HG02588 (cell line): ENCODE measurements around the gene FJX1.

Experiments
- ATAC-seq: cut with Tn5 transposase; IDR thresholded peaks from one replicate; pipeline ENCODE4 v1.9.1; 2021; ENCODE audit warnings: mild to moderate bottlenecking, moderate library complexity; ENCODE audit not compliant: unreplicated experiment

The FJX1 gene

DNA sequence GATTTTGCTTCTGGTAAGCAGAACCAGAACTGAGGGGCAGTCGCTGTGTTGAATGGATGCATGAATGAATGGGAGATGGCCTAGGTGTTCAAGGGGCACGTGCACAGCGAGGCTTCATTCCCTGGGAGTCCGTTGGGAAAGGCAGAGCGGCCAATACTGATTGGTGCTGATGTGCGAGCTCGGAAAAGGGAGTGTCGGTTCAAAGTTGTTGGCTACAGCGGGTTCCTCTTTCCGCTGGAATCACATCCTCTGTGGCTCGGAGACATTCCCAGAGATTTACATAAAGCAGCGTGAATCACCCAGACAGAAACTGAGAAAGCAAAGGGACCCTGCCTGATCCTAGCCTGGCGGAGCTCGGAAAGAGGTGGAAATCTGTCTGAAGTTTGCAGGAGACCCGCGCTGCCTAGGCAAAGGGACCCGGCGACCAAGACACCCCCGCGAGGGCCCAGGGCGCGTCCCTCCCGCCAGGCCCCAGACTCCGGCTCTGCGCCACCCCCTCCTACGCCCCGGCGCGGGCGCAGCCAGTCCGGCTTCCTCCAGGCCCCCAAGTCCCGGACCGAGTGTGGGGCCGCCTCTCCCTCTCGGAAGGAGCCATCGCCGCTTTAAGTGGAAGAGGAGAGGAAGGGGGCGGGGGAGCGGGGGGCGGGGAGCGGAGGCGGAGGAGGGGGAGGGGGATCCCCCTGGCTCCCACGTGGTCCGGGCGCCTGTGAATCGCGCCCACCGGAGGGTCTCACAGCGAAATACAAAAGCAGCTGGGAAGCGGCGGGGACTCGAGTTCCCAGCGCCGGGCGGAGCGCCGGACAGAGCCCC, at the start of gene FJX1:
FJX1 (plus strand) TSS at position 774 of the 810 bp plus-strand sequence. CDS start 177 bp downstream, outside the sequence.
- ATAC-seq = peak; percentile 29

- no peak for ATAC-seq
These were observed 46.6 kb upstream of the FJX1 start for GRCh38 chr11:35571696-35572095.

DNA sequence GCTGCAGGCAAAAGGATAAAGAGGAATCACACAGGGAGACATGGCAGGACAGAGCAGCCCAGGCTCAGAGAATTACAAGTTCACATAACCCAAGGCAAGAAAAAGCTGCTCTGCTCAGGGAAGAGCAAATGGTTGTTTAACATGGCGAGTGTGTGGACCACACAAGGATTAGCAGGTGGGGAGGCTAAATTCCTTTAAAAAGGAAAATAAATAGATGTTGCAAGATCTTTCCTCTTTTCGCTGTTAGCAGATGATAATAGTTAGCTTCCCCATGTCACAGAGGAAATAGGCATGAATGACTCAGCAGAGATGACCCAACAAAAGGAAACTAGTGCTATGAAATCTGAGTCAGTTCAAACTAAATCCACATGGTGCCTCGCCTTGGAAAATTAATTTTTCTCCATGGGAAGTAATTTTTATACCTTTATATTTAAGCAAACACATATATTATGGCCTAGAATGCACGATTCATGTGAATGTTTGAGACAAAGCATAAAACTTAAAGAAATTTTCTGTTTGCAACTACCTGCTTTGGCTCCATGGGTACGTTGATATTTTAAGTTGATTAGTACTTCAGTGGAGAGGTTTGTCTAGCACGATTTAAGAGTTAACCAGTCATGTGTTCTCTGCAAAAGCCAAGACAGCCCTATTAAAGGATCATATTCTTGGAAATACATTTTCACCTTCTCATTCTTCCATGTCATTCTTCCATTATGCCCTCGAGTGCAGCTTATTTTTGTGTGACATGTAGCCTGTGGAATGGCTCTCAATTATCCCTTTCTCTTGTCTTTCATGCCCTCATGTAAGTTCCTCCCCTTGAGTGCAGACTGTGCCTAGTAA, 38.5 kb upstream of the FJX1 start:
- no peak for ATAC-seq

DNA sequence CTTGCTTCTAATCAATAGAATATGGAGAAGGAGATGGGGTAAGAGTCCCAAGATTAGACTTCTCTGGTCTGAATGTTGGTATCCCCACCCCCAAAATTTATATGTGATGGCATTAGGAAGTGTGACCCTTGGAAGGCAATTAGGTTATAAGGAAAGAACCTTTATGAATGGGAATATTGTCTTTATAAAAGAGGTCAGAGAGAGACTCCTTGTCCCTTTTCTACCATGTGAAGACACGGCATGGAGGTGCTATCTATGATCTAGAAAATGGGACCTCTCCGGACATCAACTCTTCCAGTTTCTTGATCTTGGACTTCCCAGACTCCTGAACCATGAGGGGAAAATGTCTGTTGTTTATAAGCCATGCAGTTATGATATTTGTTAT, 37.9 kb upstream of the FJX1 start:
- no peak for ATAC-seq

- no peak for ATAC-seq
These were observed 36.2 kb upstream of the FJX1 start for GRCh38 chr11:35582033-35582432.

DNA sequence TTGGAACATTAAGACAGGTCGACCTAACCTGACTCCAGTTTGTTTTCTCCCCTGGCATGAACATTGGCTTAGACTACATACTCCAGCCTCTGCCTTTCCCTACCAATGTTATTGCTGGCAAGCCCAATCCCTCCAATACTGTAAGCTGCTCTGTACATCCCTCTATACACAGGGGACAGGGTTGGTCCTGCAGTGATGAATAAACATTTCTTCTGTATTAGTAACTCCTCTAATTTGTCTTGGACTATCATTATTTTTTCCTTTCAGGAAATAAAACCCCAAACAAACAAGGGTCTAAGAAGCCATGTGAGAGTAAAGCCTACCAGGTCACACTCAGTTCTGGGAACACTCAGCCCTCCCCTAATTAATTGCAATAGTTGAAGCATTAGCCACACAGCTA, 35.1 kb upstream of the FJX1 start:
- ATAC-seq = no peak

- no peak for ATAC-seq
These were observed 34.4 kb upstream of the FJX1 start for GRCh38 chr11:35583843-35584242.

DNA sequence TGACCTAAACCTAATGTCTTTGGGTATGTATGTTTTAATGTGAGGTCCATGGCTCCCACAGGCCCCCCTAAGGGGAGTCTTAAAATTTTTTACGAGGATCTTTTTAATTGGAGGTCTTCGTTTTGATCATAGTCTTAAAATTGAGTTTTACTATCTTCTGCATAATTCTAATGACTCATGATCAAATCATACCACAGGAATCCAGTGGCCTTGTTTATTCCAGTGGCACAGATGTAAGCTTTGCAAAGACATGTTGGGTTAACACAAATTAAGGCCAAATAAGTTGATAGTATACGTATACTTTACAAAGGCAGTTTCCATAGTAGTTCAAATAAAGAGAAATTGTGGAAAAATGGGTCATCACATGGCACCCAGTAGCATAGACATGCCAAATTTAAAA, 33.9 kb upstream of the FJX1 start:
- no peak for ATAC-seq

- ATAC-seq = no peak
These were observed 32.8 kb upstream of the FJX1 start for GRCh38 chr11:35585416-35585815.

GRCh38 chr11:35586222-35586621, 32.0 kb upstream of the FJX1 start:
- ATAC-seq = no peak

DNA sequence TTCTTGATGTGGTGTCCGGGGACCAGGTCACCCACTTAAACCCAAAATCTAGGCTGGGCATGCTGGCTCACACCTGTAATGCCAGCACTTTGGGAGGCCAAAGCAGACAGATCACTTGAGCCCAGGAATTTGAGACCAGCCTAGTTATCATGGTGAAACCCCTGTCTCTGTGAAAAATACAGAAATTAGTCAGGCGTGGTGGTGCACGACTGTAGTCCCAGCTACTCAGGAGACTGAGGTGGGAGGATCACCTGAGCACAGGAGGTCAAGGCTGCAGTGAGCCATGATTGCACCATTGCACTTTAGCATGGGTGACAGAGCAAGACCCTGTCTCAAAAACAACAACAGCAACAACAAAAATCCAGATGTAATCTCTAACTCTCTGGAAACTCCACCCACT, 30.3 kb upstream of the FJX1 start:
- ATAC-seq = no peak

DNA sequence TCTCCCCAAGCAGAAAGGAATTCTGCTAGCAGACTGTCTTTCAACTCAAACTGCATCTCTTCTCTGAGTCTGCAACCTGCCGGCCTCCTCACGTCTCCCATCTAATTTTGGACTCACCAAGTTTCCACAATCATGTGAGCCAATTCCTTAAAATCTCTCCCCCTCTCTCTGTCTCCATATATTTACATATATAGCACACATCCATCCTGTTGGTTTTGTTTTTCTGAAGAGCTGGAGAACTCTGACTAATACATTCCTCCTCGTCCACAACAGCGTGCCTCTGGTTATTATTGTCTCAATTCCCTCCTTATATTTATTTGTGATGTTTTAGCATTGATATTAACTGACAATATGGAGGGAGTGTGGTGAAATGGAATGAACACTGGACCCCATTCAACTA, 29.6 kb upstream of the FJX1 start:
- ATAC-seq = no peak

GRCh38 chr11:35589281-35589680, 29.0 kb upstream of the FJX1 start:
- no peak for ATAC-seq

DNA sequence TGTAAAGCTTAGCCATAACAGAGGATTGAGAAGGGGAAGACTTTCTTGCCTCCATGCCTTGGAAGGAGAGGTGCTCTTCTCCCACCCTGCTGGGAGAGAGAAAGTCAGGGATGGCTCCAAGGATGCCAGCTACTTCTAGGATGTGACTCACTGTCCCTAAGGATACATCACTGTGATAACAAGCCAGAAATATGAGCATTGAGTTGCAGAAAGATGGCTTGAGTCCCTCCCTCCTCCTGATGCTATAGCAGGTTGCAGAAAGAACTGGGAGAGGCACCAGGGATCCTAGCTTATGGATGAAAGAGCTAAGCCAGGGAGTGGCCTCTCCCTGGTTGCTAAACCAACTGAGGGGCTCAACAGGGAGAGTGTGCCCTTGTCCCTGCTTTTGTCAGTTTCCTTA, 27.8 kb upstream of the FJX1 start:
- ATAC-seq = no peak

DNA sequence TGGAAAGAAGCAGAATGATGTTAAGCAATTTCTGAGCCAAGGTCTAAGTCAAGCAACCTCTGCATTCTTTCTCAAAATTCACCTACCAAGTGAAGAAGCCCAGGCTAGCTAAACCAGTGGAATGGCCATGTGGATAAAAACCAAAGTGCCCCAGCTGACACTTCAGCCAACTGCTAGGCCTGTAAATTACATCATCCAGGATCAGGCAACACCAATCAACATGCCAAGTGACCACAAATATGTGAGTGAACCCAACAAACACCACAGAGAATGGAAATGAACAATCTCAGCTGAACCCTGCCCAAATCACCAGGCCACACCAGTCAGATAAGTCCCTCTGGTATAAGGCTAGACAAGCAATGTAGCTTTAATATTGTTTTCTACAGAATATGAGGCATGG, 25.1 kb upstream of the FJX1 start:
- no peak for ATAC-seq

- no peak for ATAC-seq
These were observed 23.6 kb upstream of the FJX1 start for GRCh38 chr11:35594680-35595079.

DNA sequence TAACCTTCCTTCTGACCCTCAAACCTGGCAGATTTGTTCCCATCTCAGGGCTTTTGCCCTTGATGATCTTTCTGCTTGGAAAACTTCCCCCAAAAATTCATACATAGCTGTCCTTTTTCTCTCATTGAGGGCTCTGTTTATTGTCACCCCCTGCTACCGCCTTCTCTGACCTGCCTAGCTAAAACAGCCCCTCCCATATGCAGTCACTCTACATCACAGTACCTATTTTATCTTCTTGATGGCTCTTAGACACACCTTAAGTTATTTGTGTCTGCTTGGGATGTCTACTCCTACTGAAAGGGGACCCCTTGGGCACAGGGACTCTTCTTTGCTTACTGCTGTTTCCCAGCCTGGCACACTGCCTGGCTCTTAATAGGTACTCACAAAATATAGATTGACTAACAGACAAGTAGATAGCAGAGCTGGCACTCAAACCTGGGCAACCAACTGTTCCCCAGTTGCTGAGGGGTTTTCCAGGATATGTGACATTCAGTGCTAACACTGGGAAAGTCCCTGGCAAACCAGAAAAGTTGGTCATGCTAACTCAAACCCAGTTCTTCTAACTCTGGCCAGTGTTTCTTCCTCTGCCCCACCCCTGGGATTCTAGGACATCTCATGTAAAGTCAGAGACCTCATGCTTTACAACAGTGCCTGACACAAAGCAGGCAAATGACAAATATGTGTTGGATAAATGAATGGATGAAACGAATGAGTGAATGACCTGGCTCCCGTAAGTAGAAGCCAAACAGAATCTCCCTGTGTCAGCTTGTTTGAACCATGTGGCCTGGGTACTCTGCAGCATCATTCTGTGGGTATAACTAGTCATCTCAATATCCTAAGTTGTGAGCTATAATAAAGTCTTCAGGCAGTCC, 19.8 kb upstream of the FJX1 start:
- peak; percentile 76 for ATAC-seq

GRCh38 chr11:35600331-35600838, 17.9 kb upstream of the FJX1 start:
- ATAC-seq = no peak

DNA sequence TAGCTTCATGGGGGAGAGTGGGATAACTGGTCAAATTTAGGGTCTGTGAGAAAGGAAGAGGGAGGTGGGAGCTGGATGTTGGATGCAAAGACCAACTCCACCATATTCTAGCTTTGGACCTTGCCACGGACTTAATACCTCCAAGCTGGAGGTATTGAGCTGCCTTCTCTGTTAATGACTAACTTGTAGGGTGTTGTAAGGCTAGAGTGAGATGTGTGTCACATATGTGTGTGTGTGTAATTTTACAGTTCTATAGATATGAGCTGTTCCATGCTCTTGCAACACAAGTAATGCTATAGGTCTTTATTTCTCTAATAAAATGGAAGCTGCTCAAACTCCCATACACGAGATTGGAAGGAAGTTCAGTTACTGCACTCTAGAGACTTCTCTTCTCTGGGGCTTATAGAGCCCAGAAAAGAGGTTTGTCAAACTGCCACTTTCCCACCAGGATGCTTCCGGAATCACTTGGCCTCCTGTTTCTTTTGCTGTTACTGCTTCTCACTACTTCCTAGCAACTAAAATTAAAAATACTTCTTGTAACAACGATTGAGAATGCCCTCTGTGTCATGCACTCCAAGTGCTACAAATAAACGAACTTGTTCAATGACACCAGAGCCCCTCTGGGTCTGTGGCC, 16.0 kb upstream of the FJX1 start:
- no peak for ATAC-seq

DNA sequence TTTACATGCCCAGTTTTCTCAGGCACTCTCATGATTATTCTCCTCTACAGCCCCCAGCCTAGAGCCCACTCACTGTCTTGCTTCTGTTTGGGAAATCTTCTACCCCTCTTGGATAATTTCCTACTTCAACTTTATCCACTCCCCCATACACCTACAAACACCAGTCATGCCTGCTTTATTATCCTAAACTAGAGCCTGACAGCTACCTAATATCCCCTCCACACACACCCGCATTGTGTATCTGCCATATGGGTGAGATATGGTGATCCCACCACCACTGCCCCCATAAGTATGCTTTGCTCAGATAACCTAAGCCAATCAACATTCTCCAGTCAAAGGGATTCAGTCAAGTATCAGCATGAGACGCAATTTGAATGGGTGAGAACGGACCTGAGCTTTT, 15.3 kb upstream of the FJX1 start:
- ATAC-seq = no peak

- no peak for ATAC-seq
These were observed 12.6 kb upstream of the FJX1 start for GRCh38 chr11:35605706-35606105.
